Colonic mucosa (tissue), 4 donors: Measurements from ENCODE around the gene INSIG1. TPM values are rescaled to one million over a fixed set of nuclear protein-coding genes. Genes with fewer than 3 reads are reported as not detected.

Experiments used
- DNase-seq: peaks from one replicate; pipeline ENCODE4 v3.0.0-alpha.2; 2020
- H3K27ac ChIP-seq: fragments of 200-600 bp; one replicate; pipeline ENCODE4 v1.8.0; 2021
- H3K27me3 ChIP-seq: fragments of 200-600 bp; one replicate; pipeline ENCODE4 v1.8.0; 2021
- H3K36me3 ChIP-seq: fragments of 200-600 bp; one replicate; pipeline ENCODE4 v1.8.0; 2021
- H3K4me1 ChIP-seq: fragments of 200-600 bp; one replicate; pipeline ENCODE4 v1.8.0; 2021; ENCODE audit warnings: mild to moderate bottlenecking
- H3K4me3 ChIP-seq: fragments of 200-600 bp; one replicate; pipeline ENCODE4 v1.8.0; 2021
- H3K9ac ChIP-seq, 2 donors: one replicate each; pipeline ENCODE4 v1.7.0; 2013; ENCODE audit warnings: control low read depth in 2 of 2, low read depth in 2 of 2, low read length in 2 of 2
- H3K9me3 ChIP-seq: fragments of 200-600 bp; one replicate; pipeline ENCODE4 v1.8.0; 2021
- CTCF ChIP-seq: fragments of 200-600 bp; IDR thresholded peaks from one replicate; pipeline ENCODE4 v1.8.0; 2022; ENCODE audit warnings: antibody characterized with exemption, mild to moderate bottlenecking
- intact Hi-C: fragments of 100-400 bp; cut with DNase I; formaldehyde crosslinking; loops from one replicate; pipeline ENCODE4 v1.14.1; 2022
- total RNA-seq, 2 donors: library from RNA; stranded (reverse); fragmentation: NEBNext Ultra II Directional in 1 of 2; extraction: Animal tissue kit (Norgen Biotek cat#: 25700) in 1 of 2; gene quantifications; one replicate each; pipeline ENCODE4 v1.2.1, GENCODE V29; 2021
- donor health status: healthy.
- donor health status: DM: no; HTN: no; CAD: no.
- donor health status: DM: no; HTN: no; CAD: no.

The INSIG1 gene
- total RNA-seq, 2 donors from 2014 or later = 72.1 to 232 TPM

- H3K9ac ChIP-seq = no peak overlapping the region
- no peaks in the 10 kb centered on the region for H3K9me3 ChIP-seq
- H3K27me3 ChIP-seq = no peaks in the 10 kb centered on the region
- H3K4me1 ChIP-seq = no peaks in the 10 kb centered on the region
- H3K27ac ChIP-seq = no peak overlapping the region
- no peak for TF ChIP-seq CTCF
- no peaks in the 10 kb centered on the region for H3K36me3 ChIP-seq
- no peak for DNase-seq
- H3K4me3 ChIP-seq = no peak overlapping the region
- intact Hi-C loops = no loop called here
These were observed 16.2 kb upstream of the INSIG1 start for GRCh38 chr7:155281398-155281969.

GRCh38 chr7:155282671-155283070 is 15.0 kb upstream of the INSIG1 start:
- Histone ChIP-seq H3K4me1 (no peaks in the 10 kb centered on the region), H3K9me3 (no peaks in the 10 kb centered on the region), H3K9ac (no peak overlapping the region), H3K4me3 (no peak overlapping the region), H3K27me3 (no peaks in the 10 kb centered on the region), H3K27ac (no peak overlapping the region), H3K36me3 (no peaks in the 10 kb centered on the region)
- TF ChIP-seq CTCF = no peak
- no peak for DNase-seq
- intact Hi-C loops = no loop called here

- no peaks in the 10 kb centered on the region for H3K27me3 ChIP-seq
- no peak for TF ChIP-seq CTCF
- DNase-seq = no peak
- H3K36me3 ChIP-seq = no peaks in the 10 kb centered on the region
- no peak overlapping the region for H3K9ac ChIP-seq
- no peaks in the 10 kb centered on the region for H3K4me1 ChIP-seq
- H3K27ac ChIP-seq = no peak overlapping the region
- no peaks in the 10 kb centered on the region for H3K9me3 ChIP-seq
- intact Hi-C loops = no loop called here
- H3K4me3 ChIP-seq = no peak overlapping the region
These were observed 14.0 kb upstream of the INSIG1 start for GRCh38 chr7:155283565-155284194.

- H3K27ac ChIP-seq = no peak overlapping the region
- H3K36me3 ChIP-seq = no peaks in the 10 kb centered on the region
- no peak overlapping the region for H3K4me3 ChIP-seq
- no peak for DNase-seq
- no peaks in the 10 kb centered on the region for H3K27me3 ChIP-seq
- no peak overlapping the region for H3K9ac ChIP-seq
- intact Hi-C loops = no loop called here
- no peaks in the 10 kb centered on the region for H3K9me3 ChIP-seq
- no peak for TF ChIP-seq CTCF
- H3K4me1 ChIP-seq = no peaks in the 10 kb centered on the region
These were observed 13.0 kb upstream of the INSIG1 start for GRCh38 chr7:155284496-155285274.

- TF ChIP-seq CTCF = no peak
- H3K27ac ChIP-seq = no peak overlapping the region
- no peaks in the 10 kb centered on the region for H3K27me3 ChIP-seq
- no peaks in the 10 kb centered on the region for H3K36me3 ChIP-seq
- no peaks in the 10 kb centered on the region for H3K4me1 ChIP-seq
- DNase-seq = no peak
- no peak overlapping the region for H3K9ac ChIP-seq
- intact Hi-C loops = no loop called here
- H3K9me3 ChIP-seq = no peaks in the 10 kb centered on the region
- H3K4me3 ChIP-seq = no peak overlapping the region
These were observed 12.3 kb upstream of the INSIG1 start for GRCh38 chr7:155285423-155285822.
